NT2/D1 (cell line): ENCODE results near the gene KRTAP10-12.

Experiments
- SUZ12 ChIP-seq: IDR thresholded peaks from 2 replicates; pipeline ENCODE4 v1.6.1; 2011; ENCODE audit not compliant: insufficient read length, insufficient read depth; ENCODE audit errors: extremely low read depth
- YY1 ChIP-seq: IDR thresholded peaks from 2 replicates; pipeline ENCODE4 v1.6.1; 2011; ENCODE audit not compliant: insufficient read length, insufficient read depth
- ZNF274 ChIP-seq: IDR thresholded peaks from 2 replicates; pipeline ENCODE4 v1.6.1; 2011; ENCODE audit warnings: mild to moderate bottlenecking, low read depth, low read length

DNA sequence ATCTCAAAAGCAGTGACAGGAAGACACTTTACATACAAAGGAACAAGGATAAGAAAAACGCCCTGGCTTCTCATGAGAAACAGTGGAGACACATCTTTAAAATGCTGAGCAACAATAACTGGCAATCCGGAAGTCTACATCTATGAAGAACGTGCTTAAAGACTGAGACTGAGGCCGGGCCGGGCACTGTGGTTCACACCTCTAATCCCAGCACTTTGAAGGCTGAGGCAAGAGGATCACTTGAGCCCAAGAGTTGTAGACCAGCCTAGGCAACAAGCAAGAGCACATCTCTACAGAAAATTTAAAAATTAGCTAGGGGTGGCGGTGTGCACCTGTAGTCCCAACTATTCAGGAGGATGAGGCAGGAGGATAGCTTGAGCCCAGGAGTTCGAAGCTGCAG is 12.9 kb upstream of the KRTAP10-12 start:
- TF ChIP-seq YY1 = no peak
- no peak for TF ChIP-seq ZNF274
- TF ChIP-seq SUZ12 = no peak
